Smooth muscle cell (in vitro differentiated cells): ENCODE measurements around the gene TGFBR2. TPM values are rescaled to one million over a fixed set of nuclear protein-coding genes. Genes with fewer than 3 reads are reported as not detected.
A peak's percentile ranks its signal among the peaks of the same experiment; 100 is the strongest.

Experiments
- DNase-seq: peaks from one replicate; lab custom pipeline; 2025; ENCODE audit not compliant: unreplicated experiment; lab: John Stamatoyannopoulos, UW
- H2AFZ ChIP-seq: fragments of 200-600 bp; sonication (generic); 2 replicates; pipeline ENCODE4 v1.6.0; 2016; ENCODE audit warnings: antibody characterized with exemption, low read depth, mild to moderate bottlenecking
- H3F3A ChIP-seq: fragments of 200-600 bp; sonication (generic); 2 replicates; pipeline ENCODE4 v1.6.0; 2017; ENCODE audit warnings: antibody characterized with exemption, low read depth
- H3K27ac ChIP-seq: fragments of 200-600 bp; sonication (generic); 2 replicates; pipeline ENCODE4 v1.5.1; 2016; ENCODE audit warnings: low read depth, mild to moderate bottlenecking
- H3K27me3 ChIP-seq: fragments of 200-600 bp; sonication (generic); 2 replicates; pipeline ENCODE4 v1.6.1; 2016; ENCODE audit warnings: low read depth, mild to moderate bottlenecking
- H3K36me3 ChIP-seq: fragments of 200-600 bp; sonication (generic); 2 replicates; pipeline ENCODE4 v1.5.1; 2016; ENCODE audit warnings: low read depth
- H3K4me1 ChIP-seq: fragments of 200-600 bp; sonication (generic); 2 replicates; pipeline ENCODE4 v1.5.1; 2016; ENCODE audit warnings: low read depth
- H3K4me2 ChIP-seq: fragments of 200-600 bp; sonication (generic); 2 replicates; pipeline ENCODE4 v1.6.0; 2016; ENCODE audit warnings: mild to moderate bottlenecking
- H3K4me3 ChIP-seq: fragments of 200-600 bp; sonication (generic); 2 replicates; pipeline ENCODE4 v1.5.1; 2016; ENCODE audit warnings: mild to moderate bottlenecking
- H3K79me2 ChIP-seq: fragments of 200-600 bp; sonication (generic); 2 replicates; pipeline ENCODE4 v1.6.0; 2016; ENCODE audit warnings: low read depth, mild to moderate bottlenecking
- H3K9ac ChIP-seq: fragments of 200-600 bp; sonication (generic); 2 replicates; pipeline ENCODE4 v1.6.0; 2016; ENCODE audit warnings: low read depth
- H3K9me3 ChIP-seq: fragments of 200-600 bp; sonication (generic); replicated peaks from 2 replicates; pipeline ENCODE4 v1.5.1; 2016; ENCODE audit warnings: low read depth
- H4K20me1 ChIP-seq: fragments of 200-600 bp; sonication (generic); 2 replicates; pipeline ENCODE4 v1.6.0; 2016; ENCODE audit warnings: low read depth
- WGBS: methylation state at CpG from one replicate; pipeline ENCODE4 v1.1.7; 2016; ENCODE audit warnings: low lambda C conversion rate; 5-methylcytosine and 5-hydroxymethylcytosine counted together
- polyA plus RNA-seq: library from polyadenylated mRNA; unstranded; fragments of >200 nt; fragmentation: Nextera tagmentation; extraction: Ambion mirVana; gene quantifications from 2 replicates; pipeline ENCODE4 v1.2.1, GENCODE V29; 2016
- total RNA-seq: library from RNA; depleted of rRNA; stranded (reverse); fragments of >200 nt; gene quantifications from 2 replicates; pipeline ENCODE4 v1.2.3, GENCODE V29; 2014
- TF ChIP-seq, protein P1 (sequence below): fragments of 200-600 bp; sonication (generic); IDR thresholded peaks from 2 replicates; pipeline ENCODE4 v1.5.1; 2017; ENCODE audit warnings: borderline replicate concordance, mild to moderate bottlenecking, antibody characterized with exemption; ENCODE audit not compliant: insufficient read depth, poor library complexity, severe bottlenecking

The TGFBR2 gene
- total and polyA plus RNA-seq, 2 experiments from 2014 or later, result 39.6 to 53.7 TPM

DNA sequence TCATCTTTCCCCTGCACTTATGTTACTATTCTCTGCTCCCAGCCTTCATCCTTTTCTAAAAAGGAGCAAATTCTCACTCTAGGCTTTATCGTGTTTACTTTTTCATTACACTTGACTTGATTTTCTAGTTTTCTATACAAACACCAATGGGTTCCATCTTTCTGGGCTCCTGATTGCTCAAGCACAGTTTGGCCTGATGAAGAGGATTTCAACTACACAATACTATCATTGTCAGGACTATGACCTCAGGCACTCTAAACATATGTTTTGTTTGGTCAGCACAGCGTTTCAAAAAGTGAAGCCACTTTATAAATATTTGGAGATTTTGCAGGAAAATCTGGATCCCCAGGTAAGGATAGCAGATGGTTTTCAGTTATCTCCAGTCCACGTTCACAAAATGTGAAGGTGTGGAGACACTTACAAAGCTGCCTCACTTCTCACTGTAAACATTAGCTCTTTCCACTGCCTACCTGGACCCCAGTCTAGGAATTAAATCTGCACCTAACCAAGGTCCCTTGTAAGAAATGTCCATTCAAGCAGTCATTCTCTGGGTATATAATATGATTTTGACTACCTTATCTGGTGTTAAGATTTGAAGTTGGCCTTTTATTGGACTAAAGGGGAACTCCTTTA, 86.2 kb downstream of the TGFBR2 start:
- Histone ChIP-seq H3K9ac (no peak overlapping the region), H3K9me3 (no peaks in the 10 kb centered on the region), H3K79me2 (no peaks in the 10 kb centered on the region), H3F3A (peaks cover 8% of the 10 kb centered on the region), H3K27me3 (no peaks in the 10 kb centered on the region), H3K4me2 (no peak overlapping the region), H4K20me1 (no peaks in the 10 kb centered on the region), H3K4me3 (no peak overlapping the region), H3K36me3 (no peaks in the 10 kb centered on the region), H3K4me1 (no peaks in the 10 kb centered on the region), H2AFZ (no peak overlapping the region), H3K27ac (no peak overlapping the region)
- DNase-seq, result no peak
- TF ChIP-seq, protein P1, sequence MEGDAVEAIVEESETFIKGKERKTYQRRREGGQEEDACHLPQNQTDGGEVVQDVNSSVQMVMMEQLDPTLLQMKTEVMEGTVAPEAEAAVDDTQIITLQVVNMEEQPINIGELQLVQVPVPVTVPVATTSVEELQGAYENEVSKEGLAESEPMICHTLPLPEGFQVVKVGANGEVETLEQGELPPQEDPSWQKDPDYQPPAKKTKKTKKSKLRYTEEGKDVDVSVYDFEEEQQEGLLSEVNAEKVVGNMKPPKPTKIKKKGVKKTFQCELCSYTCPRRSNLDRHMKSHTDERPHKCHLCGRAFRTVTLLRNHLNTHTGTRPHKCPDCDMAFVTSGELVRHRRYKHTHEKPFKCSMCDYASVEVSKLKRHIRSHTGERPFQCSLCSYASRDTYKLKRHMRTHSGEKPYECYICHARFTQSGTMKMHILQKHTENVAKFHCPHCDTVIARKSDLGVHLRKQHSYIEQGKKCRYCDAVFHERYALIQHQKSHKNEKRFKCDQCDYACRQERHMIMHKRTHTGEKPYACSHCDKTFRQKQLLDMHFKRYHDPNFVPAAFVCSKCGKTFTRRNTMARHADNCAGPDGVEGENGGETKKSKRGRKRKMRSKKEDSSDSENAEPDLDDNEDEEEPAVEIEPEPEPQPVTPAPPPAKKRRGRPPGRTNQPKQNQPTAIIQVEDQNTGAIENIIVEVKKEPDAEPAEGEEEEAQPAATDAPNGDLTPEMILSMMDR, result no peak
- 84% methylated on average over 3 of the region's 3 CpGs for WGBS

GRCh38 chr3:30693470-30694120, 87.2 kb downstream of the TGFBR2 start:
- Histone ChIP-seq H3K79me2 (no peaks in the 10 kb centered on the region), H3K9ac (no peak overlapping the region), H3K36me3 (no peaks in the 10 kb centered on the region), H4K20me1 (no peaks in the 10 kb centered on the region), H3K4me1 (no peaks in the 10 kb centered on the region), H2AFZ (no peak overlapping the region), H3K4me3 (no peak overlapping the region), H3F3A (peaks cover 3% of the 10 kb centered on the region), H3K9me3 (no peaks in the 10 kb centered on the region), H3K27me3 (no peaks in the 10 kb centered on the region), H3K4me2 (no peak overlapping the region), H3K27ac (no peak overlapping the region)
- WGBS, result 3% methylated on average over 2 of the region's 2 CpGs
- DNase-seq, result no peak
- TF ChIP-seq, protein P1, result peak; percentile 88

GRCh38 chr3:30694148-30694547, 87.7 kb downstream of the TGFBR2 start:
- Histone ChIP-seq H3K27me3 (no peaks in the 10 kb centered on the region), H4K20me1 (no peaks in the 10 kb centered on the region), H3K9me3 (no peaks in the 10 kb centered on the region), H3K9ac (no peak overlapping the region), H2AFZ (no peak overlapping the region), H3K27ac (no peak overlapping the region), H3K79me2 (no peaks in the 10 kb centered on the region), H3K4me1 (no peaks in the 10 kb centered on the region), H3K36me3 (no peaks in the 10 kb centered on the region), H3K4me2 (no peak overlapping the region), H3F3A (no peaks in the 10 kb centered on the region), H3K4me3 (no peak overlapping the region)
- WGBS, result 72% methylated on average over 3 of the region's 3 CpGs
- no peak for DNase-seq
- TF ChIP-seq, protein P1, result no peak

DNA sequence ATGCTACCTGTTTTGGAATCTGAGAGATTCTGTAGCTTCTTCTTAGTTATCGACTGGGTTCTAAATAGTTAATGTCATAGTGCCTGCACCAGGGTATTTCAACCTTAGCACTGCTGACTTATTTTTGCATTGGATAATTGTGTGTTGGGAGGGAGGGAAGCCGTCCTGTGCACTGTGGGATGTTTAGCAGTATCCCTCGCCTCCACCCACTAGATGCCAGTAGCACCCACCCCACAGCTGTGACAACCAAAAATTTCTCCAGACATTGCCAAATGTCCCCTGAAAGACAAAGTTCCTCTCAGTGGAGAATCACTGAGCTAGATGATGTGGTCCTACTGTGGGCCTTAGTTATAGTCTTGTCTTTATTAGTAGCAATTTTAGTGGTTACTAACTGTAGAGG, 88.3 kb downstream of the TGFBR2 start:
- Histone ChIP-seq H3F3A (no peaks in the 10 kb centered on the region), H3K36me3 (no peaks in the 10 kb centered on the region)

More for the DNA sequence above, 88.3 kb downstream of the TGFBR2 start:
- WGBS, result 98% methylated on average over 3 of the region's 3 CpGs
- H3K9ac ChIP-seq, result no peak overlapping the region
- H3K27ac ChIP-seq, result no peak overlapping the region
- H3K4me3 ChIP-seq, result no peak overlapping the region
- no peaks in the 10 kb centered on the region for H3K9me3 ChIP-seq
- H2AFZ ChIP-seq, result no peak overlapping the region
- H3K4me1 ChIP-seq, result no peaks in the 10 kb centered on the region
- DNase-seq, result no peak
- TF ChIP-seq, protein P1, result no peak
- no peak overlapping the region for H3K4me2 ChIP-seq
- no peaks in the 10 kb centered on the region for H3K27me3 ChIP-seq
- no peaks in the 10 kb centered on the region for H4K20me1 ChIP-seq
- no peaks in the 10 kb centered on the region for H3K79me2 ChIP-seq
